ENCODE results near the gene MMP24OS.

Gene MMP24OS

GRCh38 chr20:35235881-35236280 is 42.0 kb downstream of the MMP24OS start:
- in situ Hi-C loops (cut with HindIII; ENCODE audit: low pct_ligation_motif_present, low pct_unique_long_range_greater_than_20kb, low sequenced_read_pairs), result no loop called here

GRCh38 chr20:35232575-35232974 is 45.3 kb downstream of the MMP24OS start:
- in situ Hi-C loops (cut with HindIII; ENCODE audit: low pct_ligation_motif_present, low pct_unique_long_range_greater_than_20kb, low sequenced_read_pairs), result no loop called here
- no peak for DNase-seq

More at GRCh38 chr20:35235881-35236280, 42.0 kb downstream of the MMP24OS start:
- DNase-seq, result no peak

- in situ Hi-C loops (cut with HindIII; ENCODE audit: low pct_ligation_motif_present, low pct_unique_long_range_greater_than_20kb, low sequenced_read_pairs), result no loop called here
- DNase-seq, result peak; percentile 52
Measured at GRCh38 chr20:35226884-35227681, 50.8 kb downstream of the MMP24OS start.
